NB4 (cell line): ENCODE measurements around the gene BRSK2.

ENCODE experiments used
- CTCF ChIP-seq: IDR thresholded peaks from one replicate; pipeline ENCODE4 v1.5.1; 2012; ENCODE audit warnings: low read depth, low read length
- MAX ChIP-seq: IDR thresholded peaks from 2 replicates; pipeline ENCODE4 v1.6.1; 2011; ENCODE audit warnings: low read depth, low read length
- MYC ChIP-seq: IDR thresholded peaks from 2 replicates; pipeline ENCODE4 v1.6.1; 2011; ENCODE audit warnings: low read depth, low read length
- POLR2A ChIP-seq: IDR thresholded peaks from 2 replicates; pipeline ENCODE4 v1.6.1; 2011; ENCODE audit warnings: mild to moderate bottlenecking; ENCODE audit not compliant: insufficient read length; ENCODE audit errors: extremely low read depth

GRCh38 chr11:1450949-1451710, 61.4 kb downstream of the BRSK2 start:
- TF ChIP-seq CTCF (no peak), POLR2A (no peak), MYC (no peak), MAX (no peak)
